Activated CD8-positive, alpha-beta memory T cell treated with anti-CD3 and anti-CD28 coated beads for 36 hours (primary cell): ENCODE measurements around the gene CTRB2. TPM values are rescaled to one million over a fixed set of nuclear protein-coding genes. Genes with fewer than 3 reads are reported as not detected.
"Not testable (repeated sequence)": the region's sequence is repeated elsewhere in the genome, so short reads cannot be mapped to it uniquely, and the experiment has no call there.

Experiments used
- CTCF ChIA-PET: fragments of 350-600 bp; sonication (Branson Sonifier 250); formaldehyde crosslinking; loops from one replicate; lab custom pipeline; 2021; ENCODE audit warnings: antibody characterized with exemption; lab: Charles Lee
- POLR2A ChIA-PET: fragments of 350-600 bp; sonication (Branson Sonifier 250); formaldehyde crosslinking; loops from one replicate; lab custom pipeline; 2021; ENCODE audit warnings: antibody characterized with exemption; lab: Charles Lee
- total RNA-seq, 2 experiments: library from RNA; stranded (reverse); gene quantifications; one replicate each; pipeline ENCODE4 v1.2.3, GENCODE V29; 2021

Gene CTRB2
- total RNA-seq, 2 experiments from 2014 or later: not detected

DNA sequence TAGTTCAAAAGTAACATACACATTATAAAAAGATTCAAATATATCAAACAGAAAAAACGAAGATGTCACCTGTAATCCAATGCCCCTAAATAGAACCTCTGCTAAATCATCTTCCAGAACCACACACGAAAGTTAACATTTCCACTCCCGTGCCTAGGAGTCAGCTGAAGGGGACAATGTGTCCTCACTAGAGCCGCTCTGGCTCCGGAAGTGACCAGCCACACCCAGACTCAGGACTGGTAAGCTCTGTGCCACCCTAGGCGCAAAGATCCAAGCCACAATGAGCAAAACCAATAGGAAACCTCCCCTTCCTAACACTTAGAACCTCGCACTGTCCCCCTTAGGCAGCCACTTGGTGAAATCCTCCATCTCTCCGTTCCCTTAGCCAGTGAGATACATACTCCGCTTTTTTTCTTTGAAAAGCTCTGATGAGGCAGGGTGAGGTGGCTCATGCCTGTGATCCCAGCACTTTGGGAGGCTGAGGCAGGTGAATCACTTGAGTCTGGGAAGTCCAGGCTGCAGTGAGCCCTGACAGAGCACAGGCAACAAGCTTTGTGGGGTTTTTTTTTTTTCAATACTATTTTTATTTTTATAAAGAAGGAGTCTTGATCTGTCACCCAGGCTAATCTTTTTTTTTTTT is 23.6 kb upstream of the CTRB2 start:
- POLR2A ChIA-PET: no interaction called here
- CTCF ChIA-PET: interaction anchor here (0.6 kb wide), 1 partner anchor 171 kb away, joined by 3 read pairs; no protein-coding TSS in a partner anchor

DNA sequence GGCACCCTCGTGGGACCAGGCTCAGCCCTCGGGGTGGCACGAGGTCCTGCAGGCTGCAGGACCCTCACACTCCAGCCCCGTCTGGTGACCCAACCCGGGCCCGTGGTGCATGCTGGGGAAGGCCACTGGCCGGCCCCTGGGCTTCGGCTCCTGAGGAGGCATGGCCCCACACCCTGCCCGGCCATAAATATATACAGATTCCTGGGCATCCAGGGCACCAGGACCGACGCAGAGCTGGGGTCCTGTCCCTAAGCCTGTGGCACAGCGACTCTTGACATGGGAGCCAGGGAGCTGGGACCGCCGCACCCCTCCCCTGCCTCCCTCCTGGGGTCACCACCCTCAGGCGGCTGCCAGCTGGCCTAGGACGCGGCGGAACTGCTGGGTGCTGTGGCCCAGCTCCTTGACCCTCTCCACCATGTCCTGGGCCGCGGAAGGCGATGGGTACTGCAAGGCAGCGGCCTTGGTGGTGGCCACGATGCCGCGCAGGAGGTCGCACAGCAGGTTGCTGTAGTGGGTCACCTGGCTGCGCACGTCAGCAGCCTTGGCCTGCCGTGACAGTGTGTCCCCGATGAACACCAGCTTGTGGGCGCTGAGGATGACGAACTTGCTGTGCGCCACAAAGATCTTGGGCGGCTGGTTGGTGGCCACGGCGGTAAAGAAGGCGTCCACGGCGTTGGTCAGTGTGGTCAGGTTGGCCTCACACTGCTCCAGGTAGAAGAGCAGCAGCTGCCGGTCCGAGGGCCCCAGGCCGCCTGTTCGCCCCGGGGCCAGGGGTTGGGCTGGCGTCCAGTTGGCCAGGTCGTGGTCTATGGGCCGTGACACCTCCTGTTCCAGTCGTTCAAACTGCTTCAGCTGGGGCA is 22.4 kb upstream of the CTRB2 start:
- ChIA-PET POLR2A (no interaction called here), CTCF (interaction anchor here (1.0 kb wide), 1 partner anchor 30 kb away, joined by 3 read pairs; no protein-coding TSS in a partner anchor)

DNA sequence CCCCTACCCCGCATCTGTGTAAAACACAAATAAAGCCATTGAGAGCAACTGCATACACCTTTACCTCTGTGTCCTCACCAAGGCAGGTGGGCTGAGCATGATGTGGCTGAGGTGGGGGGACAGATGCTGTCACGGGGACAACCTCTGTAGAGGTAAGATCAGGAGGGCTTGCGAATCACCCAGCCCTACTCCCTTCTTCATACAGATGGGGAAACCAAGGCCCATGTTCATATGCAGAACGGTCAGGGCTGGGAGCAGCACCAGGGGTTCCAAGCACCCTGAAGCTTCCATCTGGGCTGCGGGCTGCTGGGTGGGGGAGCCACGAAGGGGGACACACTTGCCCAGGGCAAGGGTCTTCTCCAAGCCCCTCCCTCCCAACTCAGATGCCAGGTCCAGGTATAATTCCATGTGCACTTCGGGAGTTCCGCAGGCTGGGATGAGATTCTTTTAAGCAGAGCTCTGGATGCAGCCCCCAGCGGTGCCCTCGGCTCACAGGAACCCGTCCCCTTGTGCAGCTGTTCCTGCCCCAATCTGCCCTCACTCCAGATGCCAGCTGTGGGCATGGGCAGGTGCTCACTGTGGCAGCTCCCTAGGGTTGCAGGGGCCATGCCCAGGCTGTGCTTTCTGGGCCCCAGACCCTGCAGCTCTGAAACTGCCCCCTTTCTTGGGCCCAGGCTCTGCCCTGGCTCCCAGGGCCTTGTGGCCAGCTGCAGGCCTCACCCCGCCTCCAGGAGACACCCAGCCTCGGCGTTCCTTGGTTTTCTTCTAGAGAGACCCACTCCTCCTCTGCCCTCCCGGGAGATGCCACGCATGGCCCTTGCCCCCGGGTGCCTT is 21.4 kb upstream of the CTRB2 start:
- ChIA-PET POLR2A (no interaction called here), CTCF (interaction anchor here (0.6 to 1.0 kb wide), 2 partner anchors 29 to 333 kb away, joined by 3 read pairs; no protein-coding TSS in a partner anchor)

DNA sequence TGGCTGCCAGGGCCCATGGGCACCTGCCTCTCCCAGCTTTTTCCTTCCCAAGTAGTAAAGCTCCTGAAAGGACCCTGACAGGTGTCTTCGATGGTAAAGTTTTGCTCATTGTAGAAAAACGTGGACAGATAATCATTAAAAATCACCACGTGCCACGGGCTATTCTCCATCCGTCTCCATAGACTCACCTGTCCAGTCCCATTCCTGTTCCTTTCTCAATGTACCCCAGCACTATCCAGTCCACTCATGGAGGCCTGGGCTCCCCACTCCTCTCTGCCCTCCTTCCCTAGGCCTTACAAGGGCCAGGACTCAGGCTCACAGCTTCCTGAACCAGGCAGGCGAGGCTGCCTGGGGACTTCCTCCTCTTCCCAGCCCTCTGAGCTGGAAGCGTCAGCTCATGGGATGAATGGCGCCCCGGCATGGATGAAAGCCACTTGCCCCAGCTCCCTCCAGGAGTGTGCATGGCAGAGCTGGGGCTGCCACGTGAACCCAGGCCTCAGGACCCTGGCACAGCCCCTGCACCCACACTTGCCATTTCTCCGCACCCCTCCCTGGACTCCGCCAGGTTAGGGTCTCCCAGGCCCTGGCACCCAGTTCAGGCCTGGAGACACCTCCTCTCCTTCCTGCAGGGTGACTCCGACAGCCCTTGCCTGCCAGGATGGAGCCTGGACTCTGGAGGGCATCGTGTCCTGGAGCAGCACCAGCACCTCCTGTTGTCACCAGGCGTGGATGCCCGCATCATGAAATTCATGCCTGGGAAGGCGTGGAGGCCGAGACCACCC is 20.6 kb upstream of the CTRB2 start:
- ChIA-PET POLR2A (interaction anchor here (0.6 kb wide), 1 partner anchor 40 kb away, joined by 4 read pairs; no protein-coding TSS in a partner anchor), CTCF (no interaction called here)

DNA sequence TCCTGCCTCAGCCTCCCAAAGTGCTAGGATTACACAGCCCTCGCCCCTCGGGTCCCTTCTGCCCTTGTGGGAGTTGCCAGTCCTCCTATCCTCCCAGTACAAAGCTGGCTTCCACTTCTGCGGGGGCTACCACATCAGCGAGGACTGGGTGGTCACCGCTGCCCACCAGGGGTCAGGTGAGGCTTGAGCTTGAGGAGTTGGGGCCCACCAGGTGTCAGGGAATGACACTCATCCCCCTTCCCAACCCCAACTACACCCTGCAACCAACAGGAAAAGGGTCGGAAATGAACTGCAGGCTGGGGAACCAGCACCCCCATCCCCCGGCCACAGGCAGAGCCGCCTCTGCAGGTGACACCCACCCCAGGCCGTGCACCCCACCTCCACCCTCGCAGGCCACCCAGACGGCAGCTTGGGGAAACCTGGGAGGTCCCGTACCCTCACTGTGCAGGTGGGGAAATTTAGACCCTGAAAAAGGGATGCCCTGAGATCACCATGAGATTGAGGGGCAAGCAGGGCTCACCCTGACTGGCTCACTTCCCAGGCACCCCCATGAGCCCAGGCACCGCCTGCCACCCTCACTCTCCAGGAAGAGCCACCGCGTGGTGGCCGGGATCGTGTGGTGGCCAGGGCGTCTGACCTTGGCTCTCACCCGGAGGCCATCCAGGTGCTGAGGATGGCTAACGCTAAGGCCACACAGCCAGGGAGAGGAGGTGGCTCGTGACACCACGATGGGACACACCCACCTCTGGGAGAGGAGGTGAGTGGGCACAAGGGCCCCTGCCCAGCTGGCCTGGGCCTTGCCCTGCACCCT is 19.8 kb upstream of the CTRB2 start:
- CTCF ChIA-PET: interaction anchor here (1.0 kb wide), 1 partner anchor 160 kb away, joined by 3 read pairs; no protein-coding TSS in a partner anchor
- POLR2A ChIA-PET: interaction anchor here (0.6 kb wide), 1 partner anchor 41 kb away, joined by 4 read pairs; no protein-coding TSS in a partner anchor

DNA sequence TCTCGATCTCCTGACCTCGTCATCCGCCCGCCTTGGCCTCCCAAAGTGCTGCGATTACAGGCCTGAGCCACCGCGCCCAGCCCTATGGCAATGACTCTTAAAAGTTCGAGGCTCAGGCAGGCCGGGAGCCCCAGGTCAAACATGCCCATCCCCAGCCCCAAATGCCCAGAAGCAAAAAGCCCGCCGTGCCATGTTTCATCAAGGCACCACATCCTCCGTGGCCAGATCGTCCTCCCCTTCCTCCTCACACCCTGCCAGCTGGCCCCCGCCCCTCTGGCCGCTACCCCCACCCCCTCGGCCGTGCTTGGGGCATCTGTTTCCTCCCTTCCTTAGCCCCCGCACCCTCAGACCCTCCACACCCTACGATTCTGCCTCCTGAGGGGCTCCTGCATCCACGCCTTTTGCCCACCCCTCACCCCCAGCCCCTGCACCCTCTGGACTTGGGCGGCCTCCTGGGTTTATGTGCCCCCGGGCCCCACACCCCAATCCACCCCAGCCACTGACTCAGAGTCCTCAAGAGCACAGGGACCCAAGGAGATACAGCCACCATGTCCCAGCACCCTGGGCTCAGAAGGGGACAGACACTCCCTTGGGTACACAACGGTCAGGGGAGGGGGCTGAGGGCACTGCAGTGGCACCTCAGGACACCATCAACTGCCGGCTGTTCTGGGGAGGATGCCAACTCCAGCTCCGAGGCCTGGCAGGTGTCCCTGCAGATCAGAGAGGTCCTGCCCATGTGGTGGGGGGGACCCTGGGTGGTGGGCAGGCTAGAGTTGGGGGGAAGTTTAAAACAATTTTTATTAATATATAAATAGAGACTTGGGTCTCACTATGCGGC is 18.9 kb upstream of the CTRB2 start:
- POLR2A ChIA-PET: no interaction called here
- CTCF ChIA-PET: interaction anchor here (1.0 to 1.7 kb wide), 2 partner anchors 8 to 161 kb away, joined by 3 to 4 read pairs; no protein-coding TSS in a partner anchor

DNA sequence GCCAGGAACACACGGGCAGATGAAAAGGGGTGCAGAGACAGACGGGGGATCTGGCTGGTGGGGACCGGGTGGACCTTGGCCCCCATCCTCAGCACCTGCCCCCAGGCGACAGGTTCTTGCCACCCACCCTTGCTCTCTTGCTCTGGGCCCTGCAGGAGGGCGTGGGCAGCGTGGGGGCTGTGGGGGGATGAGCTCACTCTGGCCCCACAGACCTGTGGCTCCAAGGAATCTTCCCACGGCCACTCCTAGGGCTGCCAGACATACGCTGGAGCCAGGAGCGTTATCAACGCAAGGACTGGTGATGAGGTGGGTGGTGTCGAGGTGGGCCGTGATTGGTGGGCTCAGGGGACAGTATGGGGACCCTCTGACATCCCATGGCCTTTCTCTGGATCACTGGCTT is 18.1 kb upstream of the CTRB2 start:
- ChIA-PET CTCF (interaction anchor here (1.7 kb wide), 1 partner anchor 9 kb away, joined by 4 read pairs; no protein-coding TSS in a partner anchor), POLR2A (no interaction called here)

DNA sequence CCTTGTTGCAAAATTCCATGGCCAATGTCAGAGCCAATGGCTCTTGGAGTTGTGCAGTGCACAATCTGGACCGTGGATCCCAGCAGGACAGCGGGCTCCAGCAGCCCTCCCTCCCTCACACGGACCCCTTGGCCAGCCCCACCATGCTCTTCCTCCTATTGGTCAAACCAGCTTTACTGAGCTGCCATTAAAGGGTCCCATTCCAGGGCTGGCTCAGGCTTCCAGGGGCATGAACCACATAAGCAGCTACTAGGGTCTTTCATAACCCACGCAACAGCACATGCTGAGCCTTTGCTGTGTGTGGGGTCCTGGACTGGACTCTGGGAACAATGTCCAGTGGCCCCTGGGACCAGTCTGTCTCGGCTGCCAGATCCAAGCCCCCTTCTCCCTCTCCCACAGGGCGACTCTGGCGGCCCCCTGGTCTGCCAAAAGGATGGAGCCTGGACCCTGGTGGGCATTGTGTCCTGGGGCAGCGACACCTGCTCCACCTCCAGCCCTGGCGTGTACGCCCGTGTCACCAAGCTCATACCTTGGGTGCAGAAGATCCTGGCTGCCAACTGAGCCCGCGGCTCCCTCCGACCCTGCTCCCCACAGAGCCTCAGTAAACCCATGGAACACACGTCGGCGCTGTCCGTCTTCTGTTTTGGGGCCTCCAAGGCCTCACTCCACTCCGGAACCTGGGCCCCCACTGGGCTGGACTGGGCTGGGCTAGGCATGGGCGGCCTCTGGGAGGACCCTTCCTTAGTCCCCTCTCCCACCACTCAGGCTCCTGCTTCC is 17.5 kb upstream of the CTRB2 start:
- CTCF ChIA-PET: interaction anchor here (1.7 kb wide), 1 partner anchor 9 kb away, joined by 4 read pairs; no protein-coding TSS in a partner anchor
- POLR2A ChIA-PET: no interaction called here

DNA sequence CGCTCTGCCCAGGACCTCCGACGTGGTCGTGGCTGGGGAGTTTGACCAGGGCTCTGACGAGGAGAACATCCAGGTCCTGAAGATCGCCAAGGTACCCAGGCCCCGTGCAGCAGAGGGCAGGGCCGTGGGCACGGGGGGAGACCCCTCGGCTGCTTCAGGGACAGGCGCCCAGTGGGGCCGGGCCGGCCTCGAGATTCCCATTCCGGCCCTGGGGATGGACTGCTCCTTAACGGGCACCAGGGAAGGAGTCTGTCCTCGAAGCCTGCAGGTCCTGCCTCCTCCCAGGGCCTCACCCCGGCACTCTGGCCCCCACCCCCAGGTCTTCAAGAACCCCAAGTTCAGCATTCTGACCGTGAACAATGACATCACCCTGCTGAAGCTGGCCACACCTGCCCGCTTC is 16.2 kb upstream of the CTRB2 start:
- POLR2A ChIA-PET: not testable (repeated sequence)

DNA sequence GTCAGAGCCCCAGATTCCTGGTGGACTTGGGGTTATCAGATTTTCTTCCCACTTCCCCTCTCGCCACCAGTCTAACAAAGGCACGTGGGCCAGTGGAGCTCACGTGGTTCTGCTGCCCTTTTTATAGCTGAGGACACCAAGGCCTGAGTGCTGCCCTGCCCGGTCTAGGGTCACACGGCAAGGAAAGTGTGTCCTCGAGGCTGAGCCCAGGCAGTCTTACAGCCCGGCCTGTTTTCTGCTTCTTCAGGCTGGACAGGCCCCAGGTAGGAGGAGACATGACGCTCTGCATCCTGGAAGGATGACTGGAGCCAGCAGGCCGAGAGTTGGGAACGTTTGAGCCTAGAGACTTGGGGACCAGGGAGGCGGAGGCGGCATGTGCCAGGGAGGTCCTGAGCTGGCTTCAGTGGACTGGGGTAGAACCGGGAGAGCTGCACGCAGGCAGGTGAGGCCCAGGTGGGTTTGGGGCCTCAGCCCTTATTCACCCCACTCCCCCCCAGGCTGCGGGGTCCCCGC is 15.4 kb upstream of the CTRB2 start:
- POLR2A ChIA-PET: no interaction called here
- CTCF ChIA-PET: interaction anchor here (1.3 kb wide), 1 partner anchor 23 kb away, joined by 5 read pairs; no protein-coding TSS in a partner anchor

More for the DNA sequence above, 16.2 kb upstream of the CTRB2 start:
- CTCF ChIA-PET: interaction anchor here (1.3 kb wide), 1 partner anchor 24 kb away, joined by 5 read pairs; no protein-coding TSS in a partner anchor

DNA sequence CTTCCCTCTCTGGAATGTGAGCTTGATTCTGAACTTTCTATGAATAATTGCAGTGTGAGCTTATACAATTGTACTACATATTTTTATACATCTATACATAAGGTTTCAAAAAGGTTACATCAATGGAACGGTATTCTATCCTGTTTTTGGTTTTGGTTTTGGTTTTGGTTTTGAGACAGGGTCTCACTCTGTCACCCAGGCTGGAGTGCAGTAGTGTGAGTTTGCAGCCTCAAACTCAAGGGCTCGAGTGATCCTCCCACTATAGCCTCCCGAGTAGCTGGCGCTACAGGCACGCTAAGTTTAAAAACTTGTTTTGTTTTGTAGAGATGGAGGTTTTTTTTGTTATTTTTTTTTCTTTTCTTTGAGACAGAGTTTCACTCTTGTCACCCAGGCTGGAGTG is 12.9 kb upstream of the CTRB2 start:
- POLR2A ChIA-PET: interaction anchor here (0.7 kb wide), 1 partner anchor 238 kb away, joined by 3 read pairs; no protein-coding TSS in a partner anchor

DNA sequence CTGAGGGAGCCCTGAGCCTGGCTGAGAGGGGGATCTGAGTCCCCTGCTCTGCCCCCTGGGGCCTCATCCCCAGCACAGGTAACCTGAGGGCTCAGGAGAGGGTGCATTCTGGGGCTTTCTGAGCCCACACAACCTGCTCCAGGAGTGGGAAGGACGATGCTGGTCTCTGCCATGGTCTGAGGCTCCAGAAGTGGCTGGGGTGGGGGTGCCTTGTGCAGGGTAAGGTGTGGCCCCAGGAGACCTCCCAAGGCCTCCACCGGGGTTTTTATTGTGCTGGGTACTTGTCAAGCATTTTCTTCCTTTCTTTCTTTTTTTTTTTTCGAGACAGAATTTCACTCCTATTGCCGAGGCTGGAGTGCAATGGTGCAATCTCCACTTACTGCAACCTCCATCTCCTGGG is 12.1 kb upstream of the CTRB2 start:
- CTCF ChIA-PET: interaction anchor here (1.0 kb wide), 1 partner anchor 20 kb away, joined by 4 read pairs; no protein-coding TSS in a partner anchor
- POLR2A ChIA-PET: interaction anchor here (0.7 kb wide), 1 partner anchor 239 kb away, joined by 3 read pairs; no protein-coding TSS in a partner anchor

More for the DNA sequence above, 12.9 kb upstream of the CTRB2 start:
- CTCF ChIA-PET: interaction anchor here (1.0 to 1.7 kb wide), 2 partner anchors 20 to 21 kb away, joined by 4 to 5 read pairs; no protein-coding TSS in a partner anchor

DNA sequence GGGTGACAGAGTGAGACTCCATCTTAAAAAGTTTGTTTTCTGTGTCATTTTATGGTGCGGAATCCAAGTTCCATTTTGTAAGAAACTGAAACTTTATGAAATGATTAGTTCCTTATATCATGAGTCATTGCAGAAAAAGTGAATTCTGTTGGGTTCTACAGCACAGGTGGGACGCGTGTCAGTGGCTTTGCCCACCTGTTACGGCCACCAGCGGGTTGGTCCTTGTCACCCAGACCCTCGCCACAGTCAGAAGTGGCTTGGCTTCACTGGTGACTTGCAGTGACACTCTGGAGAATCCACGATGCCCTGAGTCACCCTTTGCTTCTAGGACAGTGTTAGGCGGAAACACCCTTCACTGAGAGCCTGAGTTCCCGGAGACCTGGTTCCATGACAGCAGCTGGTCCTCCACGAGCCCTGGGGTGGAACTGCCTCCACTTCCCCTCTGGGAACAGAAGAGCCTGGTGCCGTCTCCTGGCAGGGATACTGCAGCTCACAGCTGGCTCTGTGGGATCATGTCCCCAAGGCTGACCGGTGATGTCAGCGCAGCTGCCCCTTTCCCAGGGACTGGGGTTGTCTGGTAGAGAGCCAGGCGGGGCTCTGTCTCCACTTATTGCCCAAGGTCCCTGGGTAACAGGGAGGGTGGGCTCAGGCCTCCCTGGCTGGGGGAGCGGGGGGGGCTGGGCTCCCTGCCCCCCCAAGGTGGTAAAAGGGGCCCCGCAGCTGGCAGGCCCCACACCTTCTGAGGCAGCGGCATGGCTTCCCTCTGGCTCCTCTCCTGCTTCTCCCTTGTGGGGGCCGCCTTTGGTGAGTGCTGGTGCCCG is 11.5 kb upstream of the CTRB2 start, which contains the start of gene CTRB1:
TSS of gene CTRB1 (plus strand) at position 733 of the 821 bp plus-strand sequence. CDS start at position 753, 20 bp downstream.
- POLR2A ChIA-PET: no interaction called here
- CTCF ChIA-PET: interaction anchor here (1.0 kb wide), 1 partner anchor 20 kb away, joined by 4 read pairs; no protein-coding TSS in a partner anchor

DNA sequence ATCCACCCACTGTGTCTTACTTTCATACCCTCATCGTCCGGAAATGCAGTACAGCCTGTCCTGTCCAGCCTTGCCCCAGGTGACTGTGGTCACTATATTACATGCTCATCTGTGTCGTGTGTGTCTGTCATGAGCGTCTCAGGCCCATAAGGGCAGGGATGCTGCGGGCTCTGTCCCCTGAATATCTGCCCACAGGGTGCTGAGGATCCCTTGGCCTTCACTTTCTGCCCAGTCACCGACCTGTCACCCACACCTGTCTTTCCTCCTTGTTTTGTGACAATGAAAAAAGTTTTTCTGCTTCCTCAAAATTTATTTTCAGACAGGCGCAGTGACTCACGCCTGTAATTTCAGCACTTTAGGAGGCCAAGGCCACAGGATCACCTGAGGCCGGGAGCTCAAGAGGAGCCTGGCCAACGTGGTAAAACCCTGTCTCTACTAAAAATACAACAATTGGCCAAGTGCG is 10.5 kb upstream of the CTRB2 start:
- ChIA-PET POLR2A (no interaction called here), CTCF (interaction anchor here (3.5 kb wide), 1 partner anchor 17 kb away, joined by 16 read pairs; no protein-coding TSS in a partner anchor)
